ENCODE data around the gene KCNA1. TPM values are rescaled to one million over a fixed set of nuclear protein-coding genes. Genes with fewer than 3 reads are reported as not detected.

Gene KCNA1
- total and polyA plus RNA-seq, 2 donors, result 0.71 to 4.0 TPM

DNA sequence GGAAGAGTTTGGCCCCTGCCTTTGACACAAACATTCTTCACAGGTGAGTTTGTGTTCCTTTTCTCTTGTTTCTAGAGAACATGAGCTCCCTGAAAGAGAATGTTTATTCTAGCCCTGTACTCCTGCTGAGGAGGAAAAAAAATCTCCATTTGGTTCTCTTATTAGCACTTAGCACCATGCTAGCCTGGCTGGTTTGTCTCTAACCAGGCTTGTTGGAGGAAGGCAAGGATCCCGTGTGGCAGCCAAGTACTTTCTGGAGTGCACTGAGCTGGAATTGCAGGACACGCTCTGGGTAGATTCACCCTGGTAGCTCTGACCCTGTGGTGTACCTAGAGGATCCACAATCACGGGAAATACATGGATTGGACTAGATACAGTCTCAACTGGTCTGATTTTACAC lies 41.9 kb downstream of the KCNA1 start:
- DNase-seq (ENCODE audit: low read depth in 6 of 9, low spot score in 9 of 9), result no peak
- no peaks in the 10 kb centered on the region for H3K9me3 ChIP-seq (ENCODE audit: control insufficient read depth in 2 of 2, insufficient read depth in 1 of 2, low read length in 1 of 2)
- peaks cover 0 to 22% of the 10 kb centered on the region in 2 donors for H3K27me3 ChIP-seq (ENCODE audit: control insufficient read depth in 2 of 2, insufficient read depth in 1 of 2, low read length in 1 of 2)
- no peak overlapping the region for H3K4me3 ChIP-seq (ENCODE audit: low read length in 2 of 2)
- peaks cover 0 to 3% of the 10 kb centered on the region in 2 donors for H3K4me1 ChIP-seq (ENCODE audit: control insufficient read depth in 2 of 2, insufficient read depth in 2 of 2, low read length in 2 of 2)
- WGBS, result 83% methylated on average over 3 of the region's 3 CpGs
- no peak overlapping the region for H3K27ac ChIP-seq (ENCODE audit: low read depth in 1 of 2, low read length in 1 of 2)
- no peaks in the 10 kb centered on the region for H3K36me3 ChIP-seq (ENCODE audit: control insufficient read depth in 2 of 2, insufficient read depth in 2 of 2, low read length in 1 of 2)

GRCh38 chr12:4954621-4955354 lies 45.1 kb downstream of the KCNA1 start:
- peaks cover 0 to 3% of the 10 kb centered on the region in 2 donors for H3K4me1 ChIP-seq (ENCODE audit: control insufficient read depth in 2 of 2, insufficient read depth in 2 of 2, low read length in 2 of 2)
- no peak overlapping the region for H3K4me3 ChIP-seq (ENCODE audit: low read length in 2 of 2)
- H3K9me3 ChIP-seq (ENCODE audit: control insufficient read depth in 2 of 2, insufficient read depth in 1 of 2, low read length in 1 of 2), result no peaks in the 10 kb centered on the region
- no peak overlapping the region for H3K27ac ChIP-seq (ENCODE audit: low read depth in 1 of 2, low read length in 1 of 2)
- peaks cover 0 to 22% of the 10 kb centered on the region in 2 donors for H3K27me3 ChIP-seq (ENCODE audit: control insufficient read depth in 2 of 2, insufficient read depth in 1 of 2, low read length in 1 of 2)
- DNase-seq (ENCODE audit: low read depth in 6 of 9, low spot score in 9 of 9), result no peak
- 39% methylated on average over 10 of the region's 10 CpGs for WGBS
- H3K36me3 ChIP-seq (ENCODE audit: control insufficient read depth in 2 of 2, insufficient read depth in 2 of 2, low read length in 1 of 2), result no peaks in the 10 kb centered on the region

DNA sequence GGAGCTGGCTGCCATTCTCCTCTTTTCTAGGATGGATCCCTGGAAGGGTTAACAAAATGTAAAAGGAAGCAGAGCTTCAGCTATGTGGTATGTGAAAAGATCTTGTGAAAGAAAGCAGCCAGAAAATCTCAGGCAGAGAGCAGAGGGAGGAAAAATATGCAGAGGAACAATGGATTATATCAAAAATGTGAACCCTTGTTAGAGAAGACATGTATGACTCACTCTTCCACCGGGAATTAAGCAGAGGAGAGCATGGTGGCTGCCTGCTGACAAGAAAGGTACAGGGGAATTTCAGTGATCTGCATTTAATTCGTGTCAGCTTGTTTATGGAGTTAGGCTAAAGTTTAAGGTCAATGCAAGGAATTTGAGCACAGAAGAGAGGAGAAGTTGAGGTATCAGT lies 46.3 kb downstream of the KCNA1 start:
- H3K36me3 ChIP-seq (ENCODE audit: control insufficient read depth in 2 of 2, insufficient read depth in 2 of 2, low read length in 1 of 2), result no peaks in the 10 kb centered on the region

DNA sequence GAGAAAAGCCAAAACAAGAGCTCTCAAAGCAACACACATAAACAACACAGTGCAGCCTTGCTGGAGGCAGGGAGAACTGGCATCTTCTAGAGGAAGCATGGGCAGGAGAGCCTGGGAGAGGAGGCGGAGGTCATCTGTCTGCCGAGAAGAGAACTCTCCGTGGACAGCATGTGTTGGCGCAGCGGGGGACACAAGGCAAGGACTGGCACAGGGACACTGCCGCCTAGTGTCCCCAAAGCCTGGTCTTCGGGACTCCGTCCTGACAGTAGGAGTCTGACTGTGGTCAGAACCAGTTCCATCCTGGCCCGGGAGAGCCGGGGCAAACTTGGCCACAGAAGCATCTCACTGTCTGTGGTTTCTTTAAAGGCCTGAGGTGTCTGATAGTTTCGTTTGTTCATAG lies 47.3 kb downstream of the KCNA1 start:
- H3K36me3 ChIP-seq (ENCODE audit: control insufficient read depth in 2 of 2, insufficient read depth in 2 of 2, low read length in 1 of 2), result no peaks in the 10 kb centered on the region
- peaks cover 0 to 27% of the 10 kb centered on the region in 2 donors for H3K27me3 ChIP-seq (ENCODE audit: control insufficient read depth in 2 of 2, insufficient read depth in 1 of 2, low read length in 1 of 2)
- H3K27ac ChIP-seq (ENCODE audit: low read depth in 1 of 2, low read length in 1 of 2), result no peak overlapping the region
- no peaks in the 10 kb centered on the region for H3K9me3 ChIP-seq (ENCODE audit: control insufficient read depth in 2 of 2, insufficient read depth in 1 of 2, low read length in 1 of 2)
- H3K4me3 ChIP-seq (ENCODE audit: low read length in 2 of 2), result no peak overlapping the region
- WGBS, result 94% methylated on average over 11 of the region's 11 CpGs
- peaks cover 0 to 3% of the 10 kb centered on the region in 2 donors for H3K4me1 ChIP-seq (ENCODE audit: control insufficient read depth in 2 of 2, insufficient read depth in 2 of 2, low read length in 2 of 2)
- DNase-seq (ENCODE audit: low read depth in 6 of 9, low spot score in 9 of 9), result no peak

More for the DNA sequence above, 46.3 kb downstream of the KCNA1 start:
- no peak for DNase-seq (ENCODE audit: low read depth in 6 of 9, low spot score in 9 of 9)
- Histone ChIP-seq H3K27me3 (ENCODE audit: control insufficient read depth in 2 of 2, insufficient read depth in 1 of 2, low read length in 1 of 2) (peaks cover 0 to 33% of the 10 kb centered on the region in 2 donors), H3K4me1 (ENCODE audit: control insufficient read depth in 2 of 2, insufficient read depth in 2 of 2, low read length in 2 of 2) (peaks cover 0 to 3% of the 10 kb centered on the region in 2 donors), H3K9me3 (ENCODE audit: control insufficient read depth in 2 of 2, insufficient read depth in 1 of 2, low read length in 1 of 2) (no peaks in the 10 kb centered on the region), H3K27ac (ENCODE audit: low read depth in 1 of 2, low read length in 1 of 2) (no peak overlapping the region), H3K4me3 (ENCODE audit: low read length in 2 of 2) (no peak overlapping the region)
- 74% methylated on average over 2 of the region's 2 CpGs for WGBS

DNA sequence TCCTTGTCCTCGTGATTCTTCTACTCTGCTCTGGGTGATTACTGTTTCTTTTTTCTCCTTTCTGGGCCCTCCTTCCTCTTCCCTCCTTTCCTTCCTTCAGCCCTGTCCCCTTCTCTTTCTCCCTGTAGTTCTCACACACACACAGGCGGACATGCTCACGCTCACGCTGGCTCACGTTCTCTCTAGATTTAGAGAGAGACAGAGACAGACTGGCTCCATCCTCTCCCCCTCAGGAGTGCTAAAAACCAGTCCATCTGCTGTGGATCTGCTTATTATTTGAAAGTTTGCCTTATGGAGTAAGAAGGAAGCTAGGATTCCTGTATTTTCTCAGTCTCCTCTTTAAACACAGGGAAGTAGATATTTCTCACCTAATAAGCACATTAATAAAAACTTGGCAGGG lies 48.1 kb downstream of the KCNA1 start:
- Histone ChIP-seq H3K27me3 (ENCODE audit: control insufficient read depth in 2 of 2, insufficient read depth in 1 of 2, low read length in 1 of 2) (peaks cover 0 to 29% of the 10 kb centered on the region in 2 donors), H3K36me3 (ENCODE audit: control insufficient read depth in 2 of 2, insufficient read depth in 2 of 2, low read length in 1 of 2) (no peaks in the 10 kb centered on the region), H3K27ac (ENCODE audit: low read depth in 1 of 2, low read length in 1 of 2) (no peak overlapping the region), H3K4me1 (ENCODE audit: control insufficient read depth in 2 of 2, insufficient read depth in 2 of 2, low read length in 2 of 2) (peaks cover 0 to 3% of the 10 kb centered on the region in 2 donors), H3K4me3 (ENCODE audit: low read length in 2 of 2) (no peak overlapping the region), H3K9me3 (ENCODE audit: control insufficient read depth in 2 of 2, insufficient read depth in 1 of 2, low read length in 1 of 2) (no peaks in the 10 kb centered on the region)
- 84% methylated on average over 5 of the region's 5 CpGs for WGBS
- DNase-seq (ENCODE audit: low read depth in 6 of 9, low spot score in 9 of 9), result no peak

- no peak for DNase-seq (ENCODE audit: low read depth in 6 of 9, low spot score in 9 of 9)
- Histone ChIP-seq H3K36me3 (ENCODE audit: control insufficient read depth in 2 of 2, insufficient read depth in 2 of 2, low read length in 1 of 2) (no peaks in the 10 kb centered on the region), H3K4me1 (ENCODE audit: control insufficient read depth in 2 of 2, insufficient read depth in 2 of 2, low read length in 2 of 2) (peaks cover 0 to 3% of the 10 kb centered on the region in 2 donors), H3K27me3 (ENCODE audit: control insufficient read depth in 2 of 2, insufficient read depth in 1 of 2, low read length in 1 of 2) (peaks cover 0 to 28% of the 10 kb centered on the region in 2 donors), H3K9me3 (ENCODE audit: control insufficient read depth in 2 of 2, insufficient read depth in 1 of 2, low read length in 1 of 2) (no peaks in the 10 kb centered on the region), H3K4me3 (ENCODE audit: low read length in 2 of 2) (no peak overlapping the region), H3K27ac (ENCODE audit: low read depth in 1 of 2, low read length in 1 of 2) (no peak overlapping the region)
- 89% methylated on average over 6 of the region's 6 CpGs for WGBS
Observed at GRCh38 chr12:4958697-4959375, 49.1 kb downstream of the KCNA1 start.

GRCh38 chr12:4959381-4959780 lies 49.7 kb downstream of the KCNA1 start:
- Histone ChIP-seq H3K9me3 (ENCODE audit: control insufficient read depth in 2 of 2, insufficient read depth in 1 of 2, low read length in 1 of 2) (no peaks in the 10 kb centered on the region), H3K4me1 (ENCODE audit: control insufficient read depth in 2 of 2, insufficient read depth in 2 of 2, low read length in 2 of 2) (peaks cover 0 to 3% of the 10 kb centered on the region in 2 donors), H3K27me3 (ENCODE audit: control insufficient read depth in 2 of 2, insufficient read depth in 1 of 2, low read length in 1 of 2) (peaks cover 0 to 26% of the 10 kb centered on the region in 2 donors), H3K27ac (ENCODE audit: low read depth in 1 of 2, low read length in 1 of 2) (no peak overlapping the region), H3K4me3 (ENCODE audit: low read length in 2 of 2) (no peak overlapping the region), H3K36me3 (ENCODE audit: control insufficient read depth in 2 of 2, insufficient read depth in 2 of 2, low read length in 1 of 2) (no peaks in the 10 kb centered on the region)
- 89% methylated on average over 4 of the region's 4 CpGs for WGBS
- DNase-seq (ENCODE audit: low read depth in 6 of 9, low spot score in 9 of 9), result no peak

- Histone ChIP-seq H3K4me1 (ENCODE audit: control insufficient read depth in 2 of 2, insufficient read depth in 2 of 2, low read length in 2 of 2) (no peaks in the 10 kb centered on the region), H3K36me3 (ENCODE audit: control insufficient read depth in 2 of 2, insufficient read depth in 2 of 2, low read length in 1 of 2) (no peaks in the 10 kb centered on the region), H3K4me3 (ENCODE audit: low read length in 2 of 2) (no peak overlapping the region), H3K27ac (ENCODE audit: low read depth in 1 of 2, low read length in 1 of 2) (no peak overlapping the region), H3K9me3 (ENCODE audit: control insufficient read depth in 2 of 2, insufficient read depth in 1 of 2, low read length in 1 of 2) (no peaks in the 10 kb centered on the region), H3K27me3 (ENCODE audit: control insufficient read depth in 2 of 2, insufficient read depth in 1 of 2, low read length in 1 of 2) (peaks cover 0 to 22% of the 10 kb centered on the region in 2 donors)
- 72% methylated on average over 13 of the region's 13 CpGs for WGBS
- DNase-seq (ENCODE audit: low read depth in 6 of 9, low spot score in 9 of 9), result no peak
Observed at GRCh38 chr12:4960030-4960429, 50.3 kb downstream of the KCNA1 start.

DNA sequence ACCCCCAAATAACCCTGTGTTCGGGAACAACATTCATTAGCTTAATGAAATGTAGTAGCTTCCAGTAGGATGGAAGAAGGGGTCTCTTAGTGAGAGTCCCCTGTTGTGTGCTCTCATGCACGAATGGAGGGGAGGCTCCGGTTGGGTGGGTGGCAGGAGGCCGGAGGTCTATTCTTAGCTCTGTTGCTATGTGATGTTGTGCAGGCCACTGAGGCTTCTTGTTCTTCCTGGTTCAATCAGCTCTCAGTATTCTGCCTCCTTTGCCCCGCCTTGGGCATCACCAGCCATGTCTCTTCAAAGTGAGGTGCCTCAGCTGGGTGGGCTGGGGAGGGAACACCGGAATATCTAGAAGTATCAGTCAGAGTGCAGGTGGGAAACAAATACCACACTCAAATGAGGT lies 50.8 kb downstream of the KCNA1 start:
- Histone ChIP-seq H3K4me3 (ENCODE audit: low read length in 2 of 2) (no peak overlapping the region), H3K4me1 (ENCODE audit: control insufficient read depth in 2 of 2, insufficient read depth in 2 of 2, low read length in 2 of 2) (no peaks in the 10 kb centered on the region), H3K27me3 (ENCODE audit: control insufficient read depth in 2 of 2, insufficient read depth in 1 of 2, low read length in 1 of 2) (peaks cover 0 to 23% of the 10 kb centered on the region in 2 donors), H3K27ac (ENCODE audit: low read depth in 1 of 2, low read length in 1 of 2) (no peak overlapping the region), H3K9me3 (ENCODE audit: control insufficient read depth in 2 of 2, insufficient read depth in 1 of 2, low read length in 1 of 2) (no peaks in the 10 kb centered on the region), H3K36me3 (ENCODE audit: control insufficient read depth in 2 of 2, insufficient read depth in 2 of 2, low read length in 1 of 2) (no peaks in the 10 kb centered on the region)
- WGBS, result 94% methylated on average over 6 of the region's 6 CpGs
- DNase-seq (ENCODE audit: low read depth in 6 of 9, low spot score in 9 of 9), result no peak
